Measurements from ENCODE around the gene OR5AR1. TPM values are rescaled to one million over a fixed set of nuclear protein-coding genes. Genes with fewer than 3 reads are reported as not detected.
"Not testable (repeated sequence)": the region's sequence is repeated elsewhere in the genome, so short reads cannot be mapped to it uniquely, and the experiment has no call there.

OR5AR1 gene
- polyA plus RNA-seq (ENCODE audit: insufficient read length in 4 of 4): not detected

- no peak for DNase-seq (ENCODE audit: low read depth in 4 of 4, low spot score in 3 of 4)
Observed at GRCh38 chr11:56663386-56663785, at the start of gene OR5AR1. Gene OR5AR1, plus strand, starts transcription at chr11:56663686. Its CDS starts 0 bp downstream, at chr11:56663686.

GRCh38 chr11:56624661-56625110 is 38.8 kb upstream of the OR5AR1 start:
- DNase-seq (ENCODE audit: low read depth in 4 of 4, low spot score in 3 of 4): peak in 2 of 4 donors; percentile 2 to 3

- no peak for DNase-seq (ENCODE audit: low read depth in 4 of 4, low spot score in 3 of 4)
Observed at GRCh38 chr11:56625946-56626345, 37.5 kb upstream of the OR5AR1 start.

GRCh38 chr11:56632329-56632728 is 31.2 kb upstream of the OR5AR1 start:
- no peak for DNase-seq (ENCODE audit: low read depth in 4 of 4, low spot score in 3 of 4)

- no peak for DNase-seq (ENCODE audit: low read depth in 4 of 4, low spot score in 3 of 4)
Observed at GRCh38 chr11:56636861-56637260, 26.6 kb upstream of the OR5AR1 start.

GRCh38 chr11:56637500-56637899 is 26.0 kb upstream of the OR5AR1 start:
- no peak for DNase-seq (ENCODE audit: low read depth in 4 of 4, low spot score in 3 of 4)

DNA sequence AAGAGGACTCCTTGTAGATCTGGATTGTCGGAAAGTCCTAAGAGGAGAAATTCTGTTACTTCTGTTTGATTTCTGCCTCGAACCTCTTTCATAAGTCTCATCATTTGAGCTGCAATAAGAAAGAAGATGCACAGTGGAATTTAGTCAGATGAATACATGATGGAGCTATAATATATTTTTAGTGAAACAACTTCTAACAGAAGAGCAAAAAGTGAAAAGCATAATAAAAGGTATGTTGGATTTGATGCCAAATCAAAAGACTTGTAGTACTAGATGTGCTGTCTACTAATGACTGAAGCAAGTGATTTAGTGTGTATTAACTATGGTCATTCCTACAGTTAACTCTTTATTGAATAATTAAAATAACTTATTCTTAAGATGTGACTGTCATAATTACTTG is 21.1 kb upstream of the OR5AR1 start, which contains the start of gene OR5AP2:
Gene OR5AP2, minus strand, starts transcription at position 101 of the 400 bp plus-strand sequence. Its CDS starts 0 bp downstream, at position 101.
- no peak for DNase-seq (ENCODE audit: low read depth in 4 of 4, low spot score in 3 of 4)

DNA sequence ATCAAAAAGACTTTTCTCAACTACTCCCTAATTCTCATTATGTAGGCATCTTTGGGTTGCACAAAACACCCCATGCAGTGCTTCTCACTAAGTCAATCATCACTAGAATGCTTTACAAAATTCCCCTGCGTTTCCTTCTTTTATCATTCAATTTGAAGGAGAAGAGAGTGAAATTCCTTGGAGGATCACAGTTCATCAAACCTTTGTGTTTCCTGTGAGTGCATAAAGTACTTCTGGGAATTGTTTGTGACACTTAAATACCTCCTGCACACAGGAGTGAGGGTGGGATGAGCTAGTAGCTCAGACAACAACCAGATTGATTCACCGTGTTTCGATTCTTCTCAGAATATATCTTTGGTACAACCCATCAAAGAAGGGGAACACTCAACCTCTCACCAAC is 3.7 kb upstream of the OR5AR1 start:
- no peak for DNase-seq (ENCODE audit: low read depth in 4 of 4, low spot score in 3 of 4)

- no peak for DNase-seq (ENCODE audit: low read depth in 4 of 4, low spot score in 3 of 4)
Observed at GRCh38 chr11:56670984-56671383, 7.5 kb downstream of the OR5AR1 start.

- DNase-seq (ENCODE audit: low read depth in 4 of 4, low spot score in 3 of 4): no peak
Observed at GRCh38 chr11:56688554-56689100, 25.1 kb downstream of the OR5AR1 start.

DNA sequence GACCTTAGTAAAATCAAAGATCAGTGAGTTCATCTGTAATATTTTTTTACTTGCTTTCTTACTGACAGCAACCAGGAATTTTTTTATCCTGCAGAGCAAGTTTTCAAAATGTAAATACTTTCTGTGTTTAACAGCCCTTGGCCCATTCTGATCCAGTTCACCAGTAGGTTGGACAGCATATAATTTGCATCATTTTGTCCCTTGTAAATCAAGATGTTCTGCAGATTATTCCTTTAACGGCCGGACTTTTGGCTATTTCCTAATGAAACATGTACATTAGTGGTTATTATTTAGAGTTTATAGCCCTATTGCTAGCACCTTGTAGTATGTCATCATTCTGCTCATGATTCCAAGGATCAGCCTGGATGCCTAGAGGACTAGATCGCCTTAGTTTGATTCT is 27.7 kb downstream of the OR5AR1 start:
- DNase-seq (ENCODE audit: low read depth in 4 of 4, low spot score in 3 of 4): not testable (repeated sequence)

DNA sequence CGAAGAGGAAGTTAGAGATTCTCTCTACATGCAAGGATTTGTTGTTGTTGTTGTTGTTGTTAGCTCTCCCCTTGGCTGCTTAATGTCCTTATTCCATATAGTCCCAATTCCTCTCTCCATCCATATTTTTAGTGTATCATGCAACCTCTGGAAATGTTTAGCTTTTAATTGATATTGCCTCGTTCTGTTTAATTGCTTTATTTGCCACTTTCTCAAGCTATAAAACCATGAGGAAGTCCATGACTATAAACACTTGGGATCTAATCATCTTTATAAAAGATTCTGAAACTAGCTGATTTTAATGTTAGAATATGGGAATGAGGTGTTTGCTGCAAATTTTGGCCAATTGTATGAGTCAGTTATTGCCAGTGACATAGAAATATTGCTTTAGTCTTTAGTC is 29.9 kb downstream of the OR5AR1 start:
- no peak for DNase-seq (ENCODE audit: low read depth in 4 of 4, low spot score in 3 of 4)

- no peak for DNase-seq (ENCODE audit: low read depth in 4 of 4, low spot score in 3 of 4)
Observed at GRCh38 chr11:56698795-56699194, 35.3 kb downstream of the OR5AR1 start, which contains the start of gene OR9G1. Gene OR9G1, plus strand, starts transcription at chr11:56699095. Its CDS starts 1,293 bp downstream, at chr11:56700388.

DNA sequence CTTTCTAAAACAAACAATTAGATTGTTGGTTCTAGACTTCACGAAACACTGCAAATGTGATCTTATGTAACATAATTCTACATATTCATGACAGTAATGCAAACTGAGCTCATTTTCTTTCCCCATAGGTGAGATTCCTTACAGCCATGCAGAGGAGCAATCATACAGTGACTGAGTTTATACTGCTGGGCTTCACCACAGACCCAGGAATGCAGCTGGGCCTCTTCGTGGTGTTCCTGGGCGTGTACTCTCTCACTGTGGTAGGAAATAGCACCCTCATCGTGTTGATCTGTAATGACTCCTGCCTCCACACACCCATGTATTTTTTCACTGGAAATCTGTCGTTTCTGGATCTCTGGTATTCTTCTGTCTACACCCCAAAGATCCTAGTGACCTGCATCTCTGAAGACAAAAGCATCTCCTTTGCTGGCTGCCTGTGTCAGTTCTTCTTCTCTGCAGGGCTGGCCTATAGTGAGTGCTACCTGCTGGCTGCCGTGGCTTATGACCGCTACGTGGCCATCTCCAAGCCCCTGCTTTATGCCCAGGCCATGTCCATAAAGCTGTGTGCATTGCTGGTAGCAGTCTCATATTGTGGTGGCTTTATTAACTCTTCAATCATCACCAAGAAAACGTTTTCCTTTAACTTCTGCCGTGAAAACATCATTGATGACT is 36.9 kb downstream of the OR5AR1 start:
- DNase-seq (ENCODE audit: low read depth in 4 of 4, low spot score in 3 of 4): no peak

DNA sequence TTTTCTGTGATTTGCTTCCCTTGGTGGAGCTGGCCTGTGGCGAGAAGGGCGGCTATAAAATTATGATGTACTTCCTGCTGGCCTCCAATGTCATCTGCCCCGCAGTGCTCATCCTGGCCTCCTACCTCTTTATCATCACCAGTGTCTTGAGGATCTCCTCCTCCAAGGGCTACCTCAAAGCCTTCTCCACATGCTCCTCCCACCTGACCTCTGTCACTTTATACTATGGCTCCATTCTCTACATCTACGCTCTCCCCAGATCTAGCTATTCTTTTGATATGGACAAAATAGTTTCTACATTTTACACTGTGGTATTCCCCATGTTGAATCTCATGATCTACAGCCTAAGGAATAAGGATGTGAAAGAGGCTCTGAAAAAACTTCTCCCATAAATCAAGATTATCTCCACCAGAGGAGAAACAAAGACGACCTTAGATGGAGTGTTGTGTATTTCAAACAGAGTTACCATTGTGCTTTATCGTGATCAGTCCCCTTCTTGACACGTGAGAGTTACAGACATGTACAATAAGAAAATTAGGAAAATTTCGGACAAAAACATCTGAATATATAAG is 37.5 kb downstream of the OR5AR1 start:
- no peak for DNase-seq (ENCODE audit: low read depth in 4 of 4, low spot score in 3 of 4)

DNA sequence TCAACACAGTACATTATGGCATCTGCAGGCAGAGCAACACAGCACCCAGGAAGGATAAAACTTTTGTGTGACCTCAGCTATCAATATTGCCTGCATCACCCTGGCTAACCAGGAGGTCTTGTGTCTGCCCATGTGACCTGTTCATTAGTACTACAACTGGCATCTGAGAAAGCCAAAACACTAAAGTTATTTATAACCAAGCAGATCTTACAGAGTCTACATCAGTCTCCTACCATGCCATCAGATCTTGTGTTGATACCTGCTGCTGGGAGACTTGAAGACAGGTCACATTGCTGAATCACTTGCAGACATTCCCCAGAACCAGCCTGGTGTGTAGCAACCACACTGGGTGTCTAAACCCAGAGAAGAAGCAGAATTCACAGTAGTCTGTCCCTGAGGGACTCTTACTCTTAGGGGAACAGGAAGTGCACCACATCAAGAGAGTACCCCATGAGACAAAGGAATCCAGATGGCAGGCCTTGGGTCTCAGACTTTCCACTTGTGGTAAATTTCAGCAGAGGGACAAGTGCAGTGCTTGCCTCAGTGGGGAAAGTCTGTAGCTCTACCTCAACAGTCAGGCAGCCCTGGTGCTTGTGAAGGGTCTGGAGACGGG is 42.4 kb downstream of the OR5AR1 start:
- no peak for DNase-seq (ENCODE audit: low read depth in 4 of 4, low spot score in 3 of 4)

- no peak for DNase-seq (ENCODE audit: low read depth in 4 of 4, low spot score in 3 of 4)
Observed at GRCh38 chr11:56706486-56706885, 43.0 kb downstream of the OR5AR1 start.

GRCh38 chr11:56714206-56714605 is 50.7 kb downstream of the OR5AR1 start:
- no peak for DNase-seq (ENCODE audit: low read depth in 4 of 4, low spot score in 3 of 4)

All from right renal pelvis (tissue), 4 donors.